Mucosa of descending colon (tissue), 3 donors: Measurements from ENCODE around the gene NPRL2. TPM values are rescaled to one million over a fixed set of nuclear protein-coding genes. Genes with fewer than 3 reads are reported as not detected.

Experiments used
- ATAC-seq: fragments of 200-7000 bp; cut with Tn5 transposase; one replicate; pipeline ENCODE4 v1.9.1; 2020; ENCODE audit warnings: mild to moderate bottlenecking, moderate library complexity
- DNase-seq, 3 donors: peaks; one replicate each; pipeline ENCODE4 v3.0.0-alpha.2; 2020
- H3K36me3 ChIP-seq: fragments of 200-600 bp; one replicate; pipeline ENCODE4 v1.8.0; 2021; ENCODE audit warnings: low read depth, mild to moderate bottlenecking
- H3K4me1 ChIP-seq: fragments of 200-600 bp; one replicate; pipeline ENCODE4 v1.8.0; 2021; ENCODE audit warnings: low read depth, mild to moderate bottlenecking
- H3K4me3 ChIP-seq: fragments of 200-600 bp; one replicate; pipeline ENCODE4 v1.8.0; 2021; ENCODE audit warnings: mild to moderate bottlenecking
- H3K9me3 ChIP-seq: fragments of 200-600 bp; one replicate; pipeline ENCODE4 v1.8.0; 2021; ENCODE audit warnings: mild to moderate bottlenecking
- intact Hi-C, 2 donors: fragments of 100-400 bp; cut with DNase I in 1 of 2; cut with micrococcal nuclease in 1 of 2; formaldehyde crosslinking; loops; one replicate each; pipeline versions ENCODE4 v1.11.0 to v1.11.1; 2022; cut with DNase I, micrococcal nuclease
- total RNA-seq, 3 donors: library from RNA; stranded (reverse); fragmentation: NEBNext Ultra II Directional in 2 of 3; extraction: Animal tissue kit (Norgen Biotek cat#: 25700) in 2 of 3; gene quantifications; one replicate each; pipeline versions ENCODE4 v1.2.1 to v1.2.4, GENCODE V29; 2021 to 2023
- TF ChIP-seq, protein P1 (sequence below): fragments of 200-600 bp; IDR thresholded peaks from one replicate; pipeline ENCODE4 v1.8.0; 2022; ENCODE audit warnings: antibody characterized with exemption, mild to moderate bottlenecking
- donor health status: DM: no; HTN: no; CAD: no; lungs with moderate emphysema.
- donor health status: DM: no; HTN: no; CAD: no.
- donor health status: DM: no; HTN: yes; CAD: no.

Gene NPRL2
- total RNA-seq, 3 donors from 2014 or later, result 20.2 to 32.9 (median 25.0) TPM

- no peak overlapping the region for H3K4me3 ChIP-seq
- H3K4me1 ChIP-seq, result peaks cover 7% of the 10 kb centered on the region
- DNase-seq, result no peak
- no peaks in the 10 kb centered on the region for H3K36me3 ChIP-seq
- no peaks in the 10 kb centered on the region for H3K9me3 ChIP-seq
- TF ChIP-seq, protein P1, sequence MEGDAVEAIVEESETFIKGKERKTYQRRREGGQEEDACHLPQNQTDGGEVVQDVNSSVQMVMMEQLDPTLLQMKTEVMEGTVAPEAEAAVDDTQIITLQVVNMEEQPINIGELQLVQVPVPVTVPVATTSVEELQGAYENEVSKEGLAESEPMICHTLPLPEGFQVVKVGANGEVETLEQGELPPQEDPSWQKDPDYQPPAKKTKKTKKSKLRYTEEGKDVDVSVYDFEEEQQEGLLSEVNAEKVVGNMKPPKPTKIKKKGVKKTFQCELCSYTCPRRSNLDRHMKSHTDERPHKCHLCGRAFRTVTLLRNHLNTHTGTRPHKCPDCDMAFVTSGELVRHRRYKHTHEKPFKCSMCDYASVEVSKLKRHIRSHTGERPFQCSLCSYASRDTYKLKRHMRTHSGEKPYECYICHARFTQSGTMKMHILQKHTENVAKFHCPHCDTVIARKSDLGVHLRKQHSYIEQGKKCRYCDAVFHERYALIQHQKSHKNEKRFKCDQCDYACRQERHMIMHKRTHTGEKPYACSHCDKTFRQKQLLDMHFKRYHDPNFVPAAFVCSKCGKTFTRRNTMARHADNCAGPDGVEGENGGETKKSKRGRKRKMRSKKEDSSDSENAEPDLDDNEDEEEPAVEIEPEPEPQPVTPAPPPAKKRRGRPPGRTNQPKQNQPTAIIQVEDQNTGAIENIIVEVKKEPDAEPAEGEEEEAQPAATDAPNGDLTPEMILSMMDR, result no peak
- ATAC-seq, result no peak
- intact Hi-C loops, result no loop called here
These were observed 20.0 kb upstream of the NPRL2 start for GRCh38 chr3:50370594-50370993.

DNA sequence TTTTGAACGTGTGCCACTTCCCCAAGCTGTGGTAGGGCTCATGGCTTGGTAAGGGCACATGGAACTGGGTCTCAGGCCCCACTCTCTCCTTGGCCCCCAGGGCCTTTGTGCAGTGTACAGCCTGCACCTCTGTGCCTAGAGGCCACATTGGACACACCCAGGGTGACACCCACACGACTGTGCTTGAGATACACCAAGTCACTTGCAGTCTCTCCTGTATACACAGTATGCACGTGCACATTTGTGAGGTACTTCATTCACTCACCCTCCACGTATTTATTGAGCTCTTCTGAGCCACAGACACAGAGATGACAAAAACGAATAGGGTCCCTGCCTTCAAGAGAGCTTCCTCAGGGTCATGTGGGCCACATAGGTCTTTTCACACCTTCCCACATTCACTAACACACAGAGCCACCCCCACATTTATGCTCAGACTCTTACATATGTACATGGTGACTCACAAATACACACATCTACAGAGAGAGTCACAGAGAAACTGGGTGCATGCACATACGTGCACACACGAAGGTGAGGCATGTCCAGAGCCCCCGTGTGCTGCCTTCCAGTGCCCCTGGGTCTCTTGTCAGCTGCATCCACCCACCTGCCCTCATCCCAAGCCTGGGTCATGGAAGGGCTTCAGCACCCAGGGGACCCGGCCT lies 18.6 kb upstream of the NPRL2 start:
- ATAC-seq (no peak), DNase-seq (no peak)
- TF ChIP-seq, protein P1, result no peak
- Histone ChIP-seq H3K36me3 (peaks cover 3% of the 10 kb centered on the region), H3K4me3 (no peak overlapping the region), H3K4me1 (peaks cover 10% of the 10 kb centered on the region), H3K9me3 (no peaks in the 10 kb centered on the region)
- intact Hi-C loops, result loop anchor here in 1 of 2 donors (10.0 kb wide), 1 partner anchor 176 kb away; no protein-coding TSS in a partner anchor

GRCh38 chr3:50365842-50366220 lies 15.3 kb upstream of the NPRL2 start:
- TF ChIP-seq, protein P1, result no peak
- peaks cover 3% of the 10 kb centered on the region for H3K36me3 ChIP-seq
- no peaks in the 10 kb centered on the region for H3K9me3 ChIP-seq
- no peak for ATAC-seq
- H3K4me3 ChIP-seq, result no peak overlapping the region
- no peak for DNase-seq
- intact Hi-C loops, result loop anchor here in 1 of 2 donors (10.0 kb wide), 1 partner anchor 179 kb away; no protein-coding TSS in a partner anchor
- H3K4me1 ChIP-seq, result peaks cover 8% of the 10 kb centered on the region

DNA sequence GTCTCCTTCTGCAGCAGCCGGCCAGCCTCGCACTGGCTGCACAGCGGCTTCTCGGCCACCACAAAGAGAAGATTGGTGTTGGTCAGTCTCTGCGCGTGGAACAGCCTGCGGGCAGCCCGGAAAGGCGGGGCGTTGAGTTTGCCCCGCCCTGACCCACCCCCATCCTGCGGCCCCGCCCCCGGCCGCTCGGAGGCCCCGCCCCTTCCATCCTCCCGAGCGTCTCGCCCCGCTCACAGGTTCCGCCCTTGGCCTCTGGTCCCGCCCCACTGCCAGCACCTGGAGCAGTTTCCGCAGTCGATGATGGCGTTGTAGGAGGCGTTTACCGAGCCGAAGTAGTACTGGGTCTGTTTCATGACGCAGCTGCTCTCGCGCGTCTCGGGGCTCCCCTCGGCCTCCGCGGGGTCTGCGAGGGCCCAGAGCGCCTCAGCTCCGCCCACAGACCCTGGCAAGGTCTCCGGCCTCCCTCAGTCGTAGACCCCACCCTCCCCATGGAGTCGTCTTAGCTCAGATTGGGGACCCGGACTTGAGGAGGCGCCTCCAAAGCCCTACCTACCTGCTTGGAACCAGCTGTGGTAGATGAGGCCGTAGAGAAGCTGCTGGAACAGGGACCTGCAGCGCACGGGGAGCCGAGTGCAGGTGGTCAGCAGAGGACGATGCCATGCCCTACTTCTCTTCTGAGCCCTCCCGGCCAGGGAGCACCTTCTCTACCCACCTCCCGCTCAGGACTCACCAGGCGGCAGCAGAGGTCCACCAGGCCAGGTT lies 14.7 kb upstream of the NPRL2 start:
- intact Hi-C loops, result loop anchor here in 1 of 2 donors (10.0 kb wide), 1 partner anchor 180 kb away; no protein-coding TSS in a partner anchor
- TF ChIP-seq, protein P1, result no peak

DNA sequence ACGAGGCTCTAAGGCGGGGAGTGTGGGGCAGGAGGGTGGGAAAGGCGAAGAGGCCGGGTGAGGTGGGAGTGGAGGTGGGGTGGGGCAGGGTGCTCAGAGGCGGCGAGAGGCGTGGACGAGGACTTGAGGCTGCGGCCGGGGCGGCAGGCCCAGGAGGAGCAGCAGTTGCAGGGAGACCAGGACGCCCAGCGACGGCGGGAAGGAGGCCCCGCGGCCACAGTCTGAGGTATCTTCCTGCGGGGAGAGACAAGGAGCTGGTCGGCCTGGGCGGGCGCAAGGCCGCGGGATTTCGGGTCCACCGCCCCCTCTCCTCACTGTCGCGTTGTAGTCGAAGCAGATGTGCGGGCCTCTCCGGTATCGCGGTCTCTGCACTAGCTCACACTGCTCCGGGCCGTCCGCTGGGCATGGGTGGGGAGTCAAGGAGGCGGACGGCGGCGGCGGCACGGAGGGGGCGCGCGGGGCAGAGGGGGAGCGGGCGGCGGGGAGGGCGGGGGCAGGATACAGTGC lies 14.1 kb upstream of the NPRL2 start:
- Histone ChIP-seq H3K4me1 (peaks cover 8% of the 10 kb centered on the region), H3K9me3 (no peaks in the 10 kb centered on the region), H3K36me3 (peaks cover 3% of the 10 kb centered on the region), H3K4me3 (peak overlapping the region; percentile 20)
- intact Hi-C loops, result loop anchor here in 1 of 2 donors (10.0 kb wide), 1 partner anchor 180 kb away; no protein-coding TSS in a partner anchor
- peak in 2 of 3 donors; percentile 67 to 79 for DNase-seq
- peak; percentile 31 for ATAC-seq
- TF ChIP-seq, protein P1, result no peak

More for the DNA sequence above, 14.7 kb upstream of the NPRL2 start:
- Histone ChIP-seq H3K36me3 (peaks cover 3% of the 10 kb centered on the region), H3K4me1 (peaks cover 8% of the 10 kb centered on the region), H3K4me3 (peak overlapping the region; percentile 20), H3K9me3 (no peaks in the 10 kb centered on the region)
- DNase-seq (peak; percentile 96 to 97 (median 96)), ATAC-seq (peak; percentile 97)
